GM23338 (cell line): ENCODE measurements around the gene PINK1. TPM values are rescaled to one million over a fixed set of nuclear protein-coding genes. Genes with fewer than 3 reads are reported as not detected.
A peak's percentile ranks its signal among the peaks of the same experiment; 100 is the strongest.

Experiments
- ATAC-seq: fragments of 200-7000 bp; cut with Tn5 transposase; 3 replicates; pipeline ENCODE4 v1.9.1; 2020
- DNase-seq: peaks from one replicate; pipeline ENCODE4 v3.0.0-alpha.2; 2015; ENCODE audit warnings: low spot score
- H2AFZ ChIP-seq: fragments of 200-600 bp; sonication (generic); 2 replicates; pipeline ENCODE4 v1.8.0; 2016; ENCODE audit warnings: antibody characterized with exemption, mild to moderate bottlenecking, moderate library complexity
- H3F3A ChIP-seq: fragments of 200-600 bp; sonication (generic); replicated peaks from 2 replicates; pipeline ENCODE4 v1.8.0; 2017; ENCODE audit warnings: antibody characterized with exemption, mixed run types, low read depth
- H3K27ac ChIP-seq: fragments of 200-600 bp; sonication (generic); 2 replicates; pipeline ENCODE4 v1.6.1; 2016; ENCODE audit warnings: low read depth
- H3K27me3 ChIP-seq: fragments of 200-600 bp; sonication (generic); 2 replicates; pipeline ENCODE4 v1.8.0; 2016; ENCODE audit warnings: mild to moderate bottlenecking, mixed run types, moderate library complexity; ENCODE audit not compliant: insufficient read depth
- H3K36me3 ChIP-seq: fragments of 200-600 bp; sonication (generic); 2 replicates; pipeline ENCODE4 v1.8.0; 2016; ENCODE audit warnings: mild to moderate bottlenecking; ENCODE audit not compliant: insufficient read depth
- H3K4me1 ChIP-seq: fragments of 200-600 bp; sonication (generic); 2 replicates; pipeline ENCODE4 v1.8.0; 2016; ENCODE audit warnings: mild to moderate bottlenecking, moderate library complexity; ENCODE audit not compliant: insufficient read depth
- H3K4me2 ChIP-seq: fragments of 200-600 bp; sonication (generic); 2 replicates; pipeline ENCODE4 v1.7.1; 2017; ENCODE audit warnings: mixed run types
- H3K4me3 ChIP-seq: fragments of 200-600 bp; sonication (generic); 2 replicates; pipeline ENCODE4 v1.6.1; 2016; ENCODE audit warnings: mixed run types
- H3K79me2 ChIP-seq: fragments of 200-600 bp; sonication (generic); replicated peaks from 2 replicates; pipeline ENCODE4 v1.8.0; 2017; ENCODE audit warnings: mild to moderate bottlenecking; ENCODE audit not compliant: insufficient read depth
- H3K9me2 ChIP-seq: fragments of 200-600 bp; sonication (generic); 2 replicates; pipeline ENCODE4 v1.8.0; 2017; ENCODE audit not compliant: insufficient read depth
- H4K20me1 ChIP-seq: fragments of 200-600 bp; sonication (generic); replicated peaks from 2 replicates; pipeline ENCODE4 v1.8.0; 2017; ENCODE audit warnings: mild to moderate bottlenecking; ENCODE audit not compliant: insufficient read depth
- H3K27ac Mint-ChIP-seq: 2 replicates; pipeline ENCODE4 v1.8.0; 2020; ENCODE audit warnings: inconsistent platforms, mild to moderate bottlenecking, moderate library complexity, mixed read lengths
- H3K27me3 Mint-ChIP-seq: 3 replicates; pipeline ENCODE4 v1.8.0; 2022; ENCODE audit warnings: low read depth, mild to moderate bottlenecking, moderate library complexity, mixed read lengths, inconsistent platforms; ENCODE audit not compliant: insufficient read depth, poor library complexity
- H3K36me3 Mint-ChIP-seq: 3 replicates; pipeline ENCODE4 v1.8.0; 2021; ENCODE audit warnings: low read depth, mild to moderate bottlenecking, inconsistent platforms, moderate library complexity, mixed read lengths
- H3K4me1 Mint-ChIP-seq: 3 replicates; pipeline ENCODE4 v1.8.0; 2020; ENCODE audit warnings: mild to moderate bottlenecking, inconsistent platforms, mixed read lengths
- H3K4me3 Mint-ChIP-seq: 3 replicates; pipeline ENCODE4 v1.8.0; 2021; ENCODE audit warnings: moderate library complexity, mild to moderate bottlenecking, inconsistent platforms, mixed read lengths
- H3K9me3 Mint-ChIP-seq: 3 replicates; pipeline ENCODE4 v1.8.0; 2020; ENCODE audit warnings: moderate library complexity, mild to moderate bottlenecking, inconsistent platforms, mixed read lengths
- EZH2 ChIP-seq: fragments of 200-600 bp; sonication (generic); IDR thresholded peaks from one replicate; pipeline ENCODE4 v1.8.0; 2017; ENCODE audit warnings: antibody characterized with exemption, mild to moderate bottlenecking, low read depth; ENCODE audit not compliant: unreplicated experiment
- JUNB ChIP-seq: IDR thresholded peaks from one replicate; pipeline ENCODE4 v1.6.1; 2016; ENCODE audit warnings: antibody characterized with exemption; ENCODE audit not compliant: unreplicated experiment
- NANOG ChIP-seq: IDR thresholded peaks from 2 replicates; pipeline ENCODE4 v1.6.1; 2016; ENCODE audit warnings: antibody characterized with exemption, borderline replicate concordance
- POLR2AphosphoS5 ChIP-seq: IDR thresholded peaks from 2 replicates; pipeline ENCODE4 v1.6.1; 2016; ENCODE audit warnings: antibody characterized with exemption, low read depth
- ZNF114 ChIP-seq: fragments of 250-450 bp; sonication (Bioruptor Pico); IDR thresholded peaks from 2 replicates; pipeline ENCODE4 v1.5.0; 2020; ENCODE audit warnings: mild to moderate bottlenecking, moderate library complexity
- ZNF331 ChIP-seq: fragments of 250-450 bp; sonication (Bioruptor Pico); IDR thresholded peaks from 2 replicates; pipeline ENCODE4 v1.5.0; 2020; ENCODE audit warnings: low read depth, mild to moderate bottlenecking, moderate library complexity
- polyA plus RNA-seq: library from polyadenylated mRNA; unstranded; fragments of >200 nt; fragmentation: Nextera tagmentation; extraction: Ambion mirVana; gene quantifications from 2 replicates; pipeline ENCODE4 v1.2.1, GENCODE V29; 2016
- total RNA-seq: library from RNA; depleted of rRNA; stranded (reverse); fragments of >200 nt; shearing (Covaris generic); gene quantifications from 2 replicates; pipeline ENCODE4 v1.2.3, GENCODE V29; 2014
- TF ChIP-seq, protein P1 (sequence below): IDR thresholded peaks from one replicate; pipeline ENCODE4 v1.6.1; 2018; ENCODE audit warnings: antibody characterized with exemption; ENCODE audit not compliant: unreplicated experiment
- TF ChIP-seq, protein P2 (sequence below): fragments of 250-450 bp; sonication (Bioruptor Pico); IDR thresholded peaks from 2 replicates; pipeline ENCODE4 v1.5.0; 2020; ENCODE audit warnings: mild to moderate bottlenecking, moderate library complexity
- TF ChIP-seq, protein P3 (sequence below), 2 experiments: fragments of 200-600 bp in 1 of 2; sonication (generic) in 1 of 2; conservative IDR thresholded peaks; 2 replicates each; pipeline versions ENCODE4 v1.5.1 to v1.6.1; 2016 to 2017; ENCODE audit warnings: antibody characterized with exemption in 2 of 2, low read depth in 2 of 2, mild to moderate bottlenecking in 2 of 2, moderate library complexity in 1 of 2

Gene PINK1
- total and polyA plus RNA-seq, 2 experiments from 2014 or later: 20.8 to 42.7 TPM

DNA sequence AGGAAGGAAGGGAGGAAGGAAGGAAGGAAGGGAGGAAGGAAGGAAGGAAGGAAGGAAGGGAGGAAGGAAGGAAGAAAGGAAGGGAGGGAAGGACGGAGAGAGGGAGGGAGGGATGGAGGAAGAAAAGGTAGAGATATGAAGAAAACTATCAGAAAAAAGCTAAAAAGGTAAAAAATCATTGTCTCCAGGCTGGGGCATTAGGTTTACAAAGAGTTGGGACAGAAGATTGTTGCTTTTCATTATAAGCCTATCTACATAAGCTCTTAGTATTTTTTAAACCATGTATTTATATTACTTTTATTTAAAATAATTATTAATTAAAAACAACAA lies 7.2 kb upstream of the PINK1 start:
- peaks cover 28% of the 10 kb centered on the region for H3K36me3 Mint-ChIP-seq
- Histone ChIP-seq H3K4me1 (peaks cover 30% of the 10 kb centered on the region), H3F3A (peaks cover 9% of the 10 kb centered on the region; the same call in 1 of the 2 replicates), H3K27me3 (no peaks in the 10 kb centered on the region), H3K36me3 (peaks cover 13% of the 10 kb centered on the region; the same call in 1 of the 2 replicates), H3K27ac (peak overlapping the region; percentile 92), H3K79me2 (no peaks in the 10 kb centered on the region), H3K4me3 (no peak overlapping the region), H3K4me2 (peak overlapping the region; percentile 68), H2AFZ (no peak overlapping the region; the same call in 1 of the 2 replicates), H4K20me1 (no peaks in the 10 kb centered on the region), H3K9me2 (0 out of 2 replicates have a peak, but pooled peaks cover 6% of the 10 kb centered on the region)
- peaks cover 41% of the 10 kb centered on the region for H3K9me3 Mint-ChIP-seq
- TF ChIP-seq JUNB: no peak
- TF ChIP-seq POLR2AphosphoS5: no peak
- TF ChIP-seq, protein P1, sequence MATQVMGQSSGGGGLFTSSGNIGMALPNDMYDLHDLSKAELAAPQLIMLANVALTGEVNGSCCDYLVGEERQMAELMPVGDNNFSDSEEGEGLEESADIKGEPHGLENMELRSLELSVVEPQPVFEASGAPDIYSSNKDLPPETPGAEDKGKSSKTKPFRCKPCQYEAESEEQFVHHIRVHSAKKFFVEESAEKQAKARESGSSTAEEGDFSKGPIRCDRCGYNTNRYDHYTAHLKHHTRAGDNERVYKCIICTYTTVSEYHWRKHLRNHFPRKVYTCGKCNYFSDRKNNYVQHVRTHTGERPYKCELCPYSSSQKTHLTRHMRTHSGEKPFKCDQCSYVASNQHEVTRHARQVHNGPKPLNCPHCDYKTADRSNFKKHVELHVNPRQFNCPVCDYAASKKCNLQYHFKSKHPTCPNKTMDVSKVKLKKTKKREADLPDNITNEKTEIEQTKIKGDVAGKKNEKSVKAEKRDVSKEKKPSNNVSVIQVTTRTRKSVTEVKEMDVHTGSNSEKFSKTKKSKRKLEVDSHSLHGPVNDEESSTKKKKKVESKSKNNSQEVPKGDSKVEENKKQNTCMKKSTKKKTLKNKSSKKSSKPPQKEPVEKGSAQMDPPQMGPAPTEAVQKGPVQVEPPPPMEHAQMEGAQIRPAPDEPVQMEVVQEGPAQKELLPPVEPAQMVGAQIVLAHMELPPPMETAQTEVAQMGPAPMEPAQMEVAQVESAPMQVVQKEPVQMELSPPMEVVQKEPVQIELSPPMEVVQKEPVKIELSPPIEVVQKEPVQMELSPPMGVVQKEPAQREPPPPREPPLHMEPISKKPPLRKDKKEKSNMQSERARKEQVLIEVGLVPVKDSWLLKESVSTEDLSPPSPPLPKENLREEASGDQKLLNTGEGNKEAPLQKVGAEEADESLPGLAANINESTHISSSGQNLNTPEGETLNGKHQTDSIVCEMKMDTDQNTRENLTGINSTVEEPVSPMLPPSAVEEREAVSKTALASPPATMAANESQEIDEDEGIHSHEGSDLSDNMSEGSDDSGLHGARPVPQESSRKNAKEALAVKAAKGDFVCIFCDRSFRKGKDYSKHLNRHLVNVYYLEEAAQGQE: no peak
- TF ChIP-seq, protein P2, sequence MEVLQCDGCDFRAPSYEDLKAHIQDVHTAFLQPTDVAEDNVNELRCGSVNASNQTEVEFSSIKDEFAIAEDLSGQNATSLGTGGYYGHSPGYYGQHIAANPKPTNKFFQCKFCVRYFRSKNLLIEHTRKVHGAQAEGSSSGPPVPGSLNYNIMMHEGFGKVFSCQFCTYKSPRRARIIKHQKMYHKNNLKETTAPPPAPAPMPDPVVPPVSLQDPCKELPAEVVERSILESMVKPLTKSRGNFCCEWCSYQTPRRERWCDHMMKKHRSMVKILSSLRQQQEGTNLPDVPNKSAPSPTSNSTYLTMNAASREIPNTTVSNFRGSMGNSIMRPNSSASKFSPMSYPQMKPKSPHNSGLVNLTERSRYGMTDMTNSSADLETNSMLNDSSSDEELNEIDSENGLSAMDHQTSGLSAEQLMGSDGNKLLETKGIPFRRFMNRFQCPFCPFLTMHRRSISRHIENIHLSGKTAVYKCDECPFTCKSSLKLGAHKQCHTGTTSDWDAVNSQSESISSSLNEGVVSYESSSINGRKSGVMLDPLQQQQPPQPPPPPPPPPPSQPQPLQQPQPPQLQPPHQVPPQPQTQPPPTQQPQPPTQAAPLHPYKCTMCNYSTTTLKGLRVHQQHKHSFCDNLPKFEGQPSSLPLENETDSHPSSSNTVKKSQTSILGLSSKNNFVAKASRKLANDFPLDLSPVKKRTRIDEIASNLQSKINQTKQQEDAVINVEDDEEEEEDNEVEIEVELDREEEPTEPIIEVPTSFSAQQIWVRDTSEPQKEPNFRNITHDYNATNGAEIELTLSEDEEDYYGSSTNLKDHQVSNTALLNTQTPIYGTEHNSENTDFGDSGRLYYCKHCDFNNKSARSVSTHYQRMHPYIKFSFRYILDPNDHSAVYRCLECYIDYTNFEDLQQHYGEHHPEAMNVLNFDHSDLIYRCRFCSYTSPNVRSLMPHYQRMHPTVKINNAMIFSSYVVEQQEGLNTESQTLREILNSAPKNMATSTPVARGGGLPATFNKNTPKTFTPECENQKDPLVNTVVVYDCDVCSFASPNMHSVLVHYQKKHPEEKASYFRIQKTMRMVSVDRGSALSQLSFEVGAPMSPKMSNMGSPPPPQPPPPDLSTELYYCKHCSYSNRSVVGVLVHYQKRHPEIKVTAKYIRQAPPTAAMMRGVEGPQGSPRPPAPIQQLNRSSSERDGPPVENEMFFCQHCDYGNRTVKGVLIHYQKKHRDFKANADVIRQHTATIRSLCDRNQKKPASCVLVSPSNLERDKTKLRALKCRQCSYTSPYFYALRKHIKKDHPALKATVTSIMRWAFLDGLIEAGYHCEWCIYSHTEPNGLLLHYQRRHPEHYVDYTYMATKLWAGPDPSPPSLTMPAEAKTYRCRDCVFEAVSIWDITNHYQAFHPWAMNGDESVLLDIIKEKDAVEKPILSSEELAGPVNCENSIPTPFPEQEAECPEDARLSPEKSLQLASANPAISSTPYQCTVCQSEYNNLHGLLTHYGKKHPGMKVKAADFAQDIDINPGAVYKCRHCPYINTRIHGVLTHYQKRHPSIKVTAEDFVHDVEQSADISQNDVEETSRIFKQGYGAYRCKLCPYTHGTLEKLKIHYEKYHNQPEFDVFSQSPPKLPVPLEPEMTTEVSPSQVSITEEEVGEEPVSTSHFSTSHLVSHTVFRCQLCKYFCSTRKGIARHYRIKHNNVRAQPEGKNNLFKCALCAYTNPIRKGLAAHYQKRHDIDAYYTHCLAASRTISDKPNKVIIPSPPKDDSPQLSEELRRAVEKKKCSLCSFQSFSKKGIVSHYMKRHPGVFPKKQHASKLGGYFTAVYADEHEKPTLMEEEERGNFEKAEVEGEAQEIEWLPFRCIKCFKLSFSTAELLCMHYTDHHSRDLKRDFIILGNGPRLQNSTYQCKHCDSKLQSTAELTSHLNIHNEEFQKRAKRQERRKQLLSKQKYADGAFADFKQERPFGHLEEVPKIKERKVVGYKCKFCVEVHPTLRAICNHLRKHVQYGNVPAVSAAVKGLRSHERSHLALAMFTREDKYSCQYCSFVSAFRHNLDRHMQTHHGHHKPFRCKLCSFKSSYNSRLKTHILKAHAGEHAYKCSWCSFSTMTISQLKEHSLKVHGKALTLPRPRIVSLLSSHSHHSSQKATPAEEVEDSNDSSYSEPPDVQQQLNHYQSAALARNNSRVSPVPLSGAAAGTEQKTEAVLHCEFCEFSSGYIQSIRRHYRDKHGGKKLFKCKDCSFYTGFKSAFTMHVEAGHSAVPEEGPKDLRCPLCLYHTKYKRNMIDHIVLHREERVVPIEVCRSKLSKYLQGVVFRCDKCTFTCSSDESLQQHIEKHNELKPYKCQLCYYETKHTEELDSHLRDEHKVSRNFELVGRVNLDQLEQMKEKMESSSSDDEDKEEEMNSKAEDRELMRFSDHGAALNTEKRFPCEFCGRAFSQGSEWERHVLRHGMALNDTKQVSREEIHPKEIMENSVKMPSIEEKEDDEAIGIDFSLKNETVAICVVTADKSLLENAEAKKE (CRISPR knock-in tag): no peak
- no peak for TF ChIP-seq ZNF114
- TF ChIP-seq, protein P3, sequence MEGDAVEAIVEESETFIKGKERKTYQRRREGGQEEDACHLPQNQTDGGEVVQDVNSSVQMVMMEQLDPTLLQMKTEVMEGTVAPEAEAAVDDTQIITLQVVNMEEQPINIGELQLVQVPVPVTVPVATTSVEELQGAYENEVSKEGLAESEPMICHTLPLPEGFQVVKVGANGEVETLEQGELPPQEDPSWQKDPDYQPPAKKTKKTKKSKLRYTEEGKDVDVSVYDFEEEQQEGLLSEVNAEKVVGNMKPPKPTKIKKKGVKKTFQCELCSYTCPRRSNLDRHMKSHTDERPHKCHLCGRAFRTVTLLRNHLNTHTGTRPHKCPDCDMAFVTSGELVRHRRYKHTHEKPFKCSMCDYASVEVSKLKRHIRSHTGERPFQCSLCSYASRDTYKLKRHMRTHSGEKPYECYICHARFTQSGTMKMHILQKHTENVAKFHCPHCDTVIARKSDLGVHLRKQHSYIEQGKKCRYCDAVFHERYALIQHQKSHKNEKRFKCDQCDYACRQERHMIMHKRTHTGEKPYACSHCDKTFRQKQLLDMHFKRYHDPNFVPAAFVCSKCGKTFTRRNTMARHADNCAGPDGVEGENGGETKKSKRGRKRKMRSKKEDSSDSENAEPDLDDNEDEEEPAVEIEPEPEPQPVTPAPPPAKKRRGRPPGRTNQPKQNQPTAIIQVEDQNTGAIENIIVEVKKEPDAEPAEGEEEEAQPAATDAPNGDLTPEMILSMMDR (conservative IDR thresholded peaks at IDR 0.05; ENCODE audit: low read depth in 2 of 2): no peak
- no peak for TF ChIP-seq EZH2
- no peak for TF ChIP-seq ZNF331
- TF ChIP-seq NANOG: no peak
- peaks cover 31% of the 10 kb centered on the region for H3K4me1 Mint-ChIP-seq
- ATAC-seq (no peak), DNase-seq (no peak)
- peaks cover 3% of the 10 kb centered on the region for H3K27me3 Mint-ChIP-seq
- H3K4me3 Mint-ChIP-seq: no peak overlapping the region
- no peak overlapping the region for H3K27ac Mint-ChIP-seq
